ENCODE data around the gene DYNC1LI2. TPM values are rescaled to one million over a fixed set of nuclear protein-coding genes. Genes with fewer than 3 reads are reported as not detected.

The DYNC1LI2 gene
- total and polyA plus RNA-seq, 9 of the 15 experiments (the other 6 are each of a cell fraction or from before 2014, with no cell fraction given): 5.1 to 48.9 (median 38.2) TPM

- TF ChIP-seq ZBTB7A (IDR thresholded peaks at IDR 0.05; ENCODE audit: borderline replicate concordance, control insufficient read depth, low read depth, low read length): no peak
- TF ChIP-seq ZC3H4 (CRISPR knock-in tag; IDR thresholded peaks at IDR 0.05; ENCODE audit: borderline replicate concordance): no peak
- TF ChIP-seq ZNF384 (IDR thresholded peaks at IDR 0.05; ENCODE audit: low read depth, low read length): no peak
- TF ChIP-seq ESRRA (IDR thresholded peaks at IDR 0.05; ENCODE audit: borderline replicate concordance, low read depth): no peak
- TF ChIP-seq SAFB2 (IDR thresholded peaks at IDR 0.05; ENCODE audit: borderline replicate concordance, low read depth, low read length, severe bottlenecking): no peak
- TF ChIP-seq BCL6 (CRISPR knock-in tag; IDR thresholded peaks at IDR 0.05): no peak
Observed at GRCh38 chr16:66741950-66742808, 9.2 kb downstream of the DYNC1LI2 start (continued).

DNA sequence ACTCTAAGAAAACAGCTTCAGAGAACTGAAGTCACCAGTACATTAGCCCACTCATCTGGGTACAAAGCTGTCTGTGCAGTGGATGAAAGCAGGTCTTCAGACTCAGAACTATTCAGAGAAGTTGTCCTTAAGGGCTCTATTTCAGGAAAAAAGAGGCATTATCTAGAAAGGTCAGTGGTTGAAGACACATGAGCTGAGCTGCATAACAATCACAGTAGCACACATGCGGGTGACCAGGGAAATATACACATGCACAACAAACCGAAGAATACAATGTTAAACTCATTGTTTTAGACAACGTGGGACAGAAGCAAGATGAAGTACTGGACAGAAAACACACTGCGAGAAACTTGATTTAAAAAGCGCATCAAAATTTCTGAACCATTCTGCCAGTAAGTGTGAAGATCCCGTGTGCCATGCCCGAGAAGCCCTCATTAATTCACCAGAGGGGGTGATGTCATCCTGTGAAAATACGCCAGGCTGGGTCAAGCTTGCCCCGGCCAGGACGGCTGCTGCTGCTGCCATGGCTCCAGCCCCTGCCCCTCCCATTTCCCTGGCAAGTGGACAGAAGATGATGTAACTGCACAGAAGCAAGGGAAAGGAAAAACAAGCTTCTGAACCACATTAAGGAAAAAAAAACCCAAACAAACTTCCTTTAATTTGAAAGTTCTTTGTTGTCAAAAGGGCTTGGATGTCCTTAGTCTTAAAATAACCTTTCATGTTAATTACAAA lies 10.1 kb downstream of the DYNC1LI2 start:
- Histone ChIP-seq H3K27ac (ENCODE audit: extremely low read depth, low read depth, low read length) (peak overlapping the region; percentile 59), H3K27me3 (ENCODE audit: control insufficient read depth in 2 of 2, insufficient read depth in 2 of 2, low read length in 2 of 2) (no peaks in the 10 kb centered on the region), H4K20me1 (replicated peaks; ENCODE audit: control insufficient read depth, insufficient read depth, low read length) (no peaks in the 10 kb centered on the region; the same call in 1 of the 2 replicates), H3K36me3 (ENCODE audit: control insufficient read depth, insufficient read depth, low read length) (peaks cover 93% of the 10 kb centered on the region), H3K9me3 (replicated peaks; ENCODE audit: control insufficient read depth, insufficient read depth, low read depth, low read length) (no peaks in the 10 kb centered on the region), H3K9me1 (ENCODE audit: control insufficient read depth, insufficient read depth, low read length) (no peaks in the 10 kb centered on the region), H3K4me2 (ENCODE audit: insufficient read depth, low read length) (peak overlapping the region; percentile 52; the same call in 1 of the 2 replicates), H3K9ac (ENCODE audit: insufficient read depth in 1 of 2, low read depth in 2 of 2, low read length in 2 of 2) (peak overlapping the region in 1 of 2 experiments; percentile 31; a peak in 2 of 4 replicates), H3K79me2 (ENCODE audit: control insufficient read depth, insufficient read depth, low read length) (peaks cover 44% of the 10 kb centered on the region), H3K4me3 (no peak overlapping the region), H2AFZ (ENCODE audit: low read depth, low read length) (no peak overlapping the region), H3K4me1 (replicated peaks in 1 of 2; ENCODE audit: control insufficient read depth in 2 of 2, insufficient read depth in 2 of 2, low read length in 2 of 2) (peaks cover 12 to 24% of the 10 kb centered on the region in 2 experiments; a peak in 4 of 5 replicates)
- BruUV-seq (replicated peaks): no TSS peak
- intact Hi-C loops (cut with micrococcal nuclease) (loop anchor here (5.0 kb wide), 1 partner anchor 79 kb away; no protein-coding TSS in a partner anchor), in situ Hi-C loops (cut with MboI) (no loop called here)
- ATAC-seq (peak; percentile 74), FAIRE-seq (peak; percentile 55), DNase-seq (ENCODE audit: extremely low read depth in 1 of 4, low spot score in 3 of 4) (peak; percentile 35 to 54 (median 44))
- CTCF ChIA-PET (ENCODE audit: low intra/inter-chr PET ratio): no interaction called here
- POLR2A ChIA-PET: interaction anchor here (0.6 to 5.1 kb wide), 9 partner anchors 9 to 133 kb away, joined by 3 to 33 read pairs (median 4); partner anchors contain the start of gene DYNC1LI2
- 66% methylated on average over 10 of the region's 10 CpGs for WGBS (ENCODE audit: insufficient coverage, low coverage, missing lambda C conversion rate)
- TF ChIP-seq CXXC5 (CRISPR knock-in tag; IDR thresholded peaks at IDR 0.05) (peak; percentile 67), OTX1 (CRISPR knock-in tag; IDR thresholded peaks at IDR 0.05) (0 out of 2 replicates have a peak, but pooled peaks have one; percentile 24), BDP1 (IDR thresholded peaks at IDR 0.05; ENCODE audit: insufficient read depth, insufficient read length) (no peak), GTF2A2 (tag; IDR thresholded peaks at IDR 0.05) (0 out of 2 replicates have a peak, but pooled peaks have one; percentile 20), ZBED1 (IDR thresholded peaks at IDR 0.05) (no peak), ZNF311 (CRISPR knock-in tag; IDR thresholded peaks at IDR 0.05) (peak; percentile 72; the same call in 1 of the 2 replicates), ARID2 (IDR thresholded peaks at IDR 0.05) (no peak), NR4A1 (CRISPR knock-in tag; IDR thresholded peaks at IDR 0.05) (no peak), NR4A1 (tag; IDR thresholded peaks at IDR 0.05) (peak; percentile 46; the same call in 1 of the 2 replicates), ZNF444 (CRISPR knock-in tag; IDR thresholded peaks at IDR 0.05) (no peak), VEZF1 (CRISPR knock-in tag; IDR thresholded peaks at IDR 0.05) (peak; percentile 70), DMBX1 (CRISPR knock-in tag; IDR thresholded peaks at IDR 0.05; ENCODE audit: borderline replicate concordance) (peak; percentile 92), PYGO2 (tag; IDR thresholded peaks at IDR 0.05) (0 out of 2 replicates have a peak, but pooled peaks have one; percentile 37)

Measured in K562 (cell line).